Thoracic aorta (tissue), 2 donors: ENCODE results near the gene HARS1. TPM values are rescaled to one million over a fixed set of nuclear protein-coding genes. Genes with fewer than 3 reads are reported as not detected.
"Not testable (repeated sequence)": the region's sequence is repeated elsewhere in the genome, so short reads cannot be mapped to it uniquely, and the experiment has no call there.

ENCODE experiments used
- ATAC-seq: fragments of 150-250 bp; one replicate; pipeline ENCODE4 v1.8.0; 2017; ENCODE audit warnings: low read depth; ENCODE audit not compliant: insufficient number of reproducible peaks, low FRiP score
- DNase-seq: peaks from one replicate; pipeline ENCODE4 v3.0.0-alpha.2; 2020; ENCODE audit warnings: low spot score
- H3K27ac ChIP-seq, 2 donors: fragments of 200-600 bp; sonication (generic); 1 replicate in 1 of 2; 2 replicates in 1 of 2; pipeline ENCODE4 v1.5.1; 2016; ENCODE audit warnings: mild to moderate bottlenecking in 2 of 2, moderate library complexity in 2 of 2
- H3K27me3 ChIP-seq: fragments of 200-600 bp; sonication (generic); replicated peaks from 2 replicates; pipeline ENCODE4 v1.6.0; 2016; ENCODE audit warnings: mild to moderate bottlenecking; ENCODE audit not compliant: insufficient read depth
- H3K36me3 ChIP-seq: fragments of 200-600 bp; sonication (generic); one replicate; pipeline ENCODE4 v1.5.1; 2016
- H3K4me1 ChIP-seq, 2 donors: fragments of 200-600 bp; sonication (generic); 1 replicate in 1 of 2; 2 replicates in 1 of 2; pipeline versions ENCODE4 v1.5.1 to v1.6.0; 2016; ENCODE audit warnings: low read depth in 2 of 2, mild to moderate bottlenecking in 1 of 2; ENCODE audit not compliant: control insufficient read depth in 1 of 2
- H3K4me3 ChIP-seq: fragments of 200-600 bp; sonication (generic); 2 replicates; pipeline ENCODE4 v1.5.1; 2016; ENCODE audit warnings: mild to moderate bottlenecking
- H3K9me3 ChIP-seq: fragments of 200-600 bp; sonication (generic); 2 replicates; pipeline ENCODE4 v1.5.1; 2016
- CTCF ChIP-seq: fragments of 200-600 bp; sonication (generic); IDR thresholded peaks from one replicate; pipeline ENCODE4 v1.5.1; 2019; ENCODE audit warnings: antibody characterized with exemption
- total RNA-seq, 2 donors: library from RNA; depleted of rRNA; stranded (reverse); fragments of >200 nt; gene quantifications; one replicate each; pipeline versions ENCODE4 v1.1.0 to v1.2.3, GENCODE V29; 2016

The HARS1 gene
- total RNA-seq, 2 donors from 2014 or later: 46.4 to 68.2 TPM

- ATAC-seq (peak; percentile 70), DNase-seq (no peak)
- Histone ChIP-seq H3K9me3 (no peaks in the 10 kb centered on the region), H3K27me3 (no peaks in the 10 kb centered on the region), H3K36me3 (no peaks in the 10 kb centered on the region), H3K4me1 (no peaks in the 10 kb centered on the region), H3K27ac (no peak overlapping the region), H3K4me3 (peak overlapping the region; percentile 4)
- no peak for TF ChIP-seq CTCF
Measured at GRCh38 chr5:140725799-140726471, 34.8 kb upstream of the HARS1 start.

GRCh38 chr5:140721395-140721794 lies 30.2 kb upstream of the HARS1 start:
- not testable (repeated sequence) for H3K27me3 ChIP-seq, DNase-seq, H3K4me1 ChIP-seq, H3K36me3 ChIP-seq, ATAC-seq, H3K27ac ChIP-seq, H3K4me3 ChIP-seq, H3K9me3 ChIP-seq

GRCh38 chr5:140720738-140721137 lies 29.6 kb upstream of the HARS1 start:
- not testable (repeated sequence) for H3K4me1 ChIP-seq, H3K27me3 ChIP-seq, H3K36me3 ChIP-seq, DNase-seq, H3K27ac ChIP-seq, H3K4me3 ChIP-seq, H3K9me3 ChIP-seq, ATAC-seq

- ATAC-seq (no peak), DNase-seq (no peak)
- H3K36me3 ChIP-seq: no peaks in the 10 kb centered on the region
- no peak for TF ChIP-seq CTCF
- H3K9me3 ChIP-seq: no peaks in the 10 kb centered on the region
- no peaks in the 10 kb centered on the region for H3K4me1 ChIP-seq
- H3K4me3 ChIP-seq: no peak overlapping the region
- no peaks in the 10 kb centered on the region for H3K27me3 ChIP-seq
- H3K27ac ChIP-seq: peak overlapping the region in 1 of 2 donors; percentile 33
Measured at GRCh38 chr5:140718266-140718592, 27.1 kb upstream of the HARS1 start.

GRCh38 chr5:140716238-140716637 lies 25.1 kb upstream of the HARS1 start:
- not testable (repeated sequence) for H3K4me1 ChIP-seq, ATAC-seq, H3K27me3 ChIP-seq

GRCh38 chr5:140713562-140714094 lies 22.5 kb upstream of the HARS1 start:
- ATAC-seq (no peak), DNase-seq (no peak)
- no peaks in the 10 kb centered on the region for H3K9me3 ChIP-seq
- H3K4me1 ChIP-seq: peaks cover 6% of the 10 kb centered on the region in 2 donors
- no peaks in the 10 kb centered on the region for H3K27me3 ChIP-seq
- H3K4me3 ChIP-seq: no peak overlapping the region
- H3K36me3 ChIP-seq: no peaks in the 10 kb centered on the region
- TF ChIP-seq CTCF: no peak
- H3K27ac ChIP-seq: no peak overlapping the region

More at GRCh38 chr5:140716238-140716637, 25.1 kb upstream of the HARS1 start:
- H3K27ac ChIP-seq, H3K9me3 ChIP-seq, H3K36me3 ChIP-seq, DNase-seq, H3K4me3 ChIP-seq: not testable (repeated sequence)

- Histone ChIP-seq H3K27me3 (no peaks in the 10 kb centered on the region), H3K4me3 (peak overlapping the region; percentile 76), H3K27ac (peak overlapping the region; percentile 91), H3K36me3 (no peaks in the 10 kb centered on the region), H3K9me3 (no peaks in the 10 kb centered on the region), H3K4me1 (peaks cover 6 to 11% of the 10 kb centered on the region in 2 donors)
- ATAC-seq (no peak), DNase-seq (no peak)
- no peak for TF ChIP-seq CTCF
Measured at GRCh38 chr5:140711794-140712193, 20.6 kb upstream of the HARS1 start.
